ES-I3 (cell line): Measurements from ENCODE around the gene TTK.

Source experiments
- H3K36me3 ChIP-seq: 2 replicates; pipeline ENCODE4 v1.6.1; 2013; ENCODE audit warnings: mild to moderate bottlenecking, low read length, control low read depth, moderate library complexity; ENCODE audit not compliant: insufficient read depth
- H3K4me1 ChIP-seq: 2 replicates; pipeline ENCODE4 v1.6.1; 2013; ENCODE audit warnings: mild to moderate bottlenecking, control low read depth, low read length; ENCODE audit not compliant: insufficient read depth
- H3K9ac ChIP-seq: 2 replicates; pipeline ENCODE4 v1.6.1; 2013; ENCODE audit warnings: low read depth, mild to moderate bottlenecking, low read length, moderate library complexity
- H3K9me3 ChIP-seq: 2 replicates; pipeline ENCODE4 v1.6.1; 2013; ENCODE audit warnings: mild to moderate bottlenecking, low read length, moderate library complexity; ENCODE audit not compliant: control insufficient read depth, insufficient read depth

TTK gene

GRCh38 chr6:80004173-80005072, at the start of gene TTK:
TSS of gene TTK (plus strand) at chr6:80004649. CDS start at chr6:80005844, 1,195 bp downstream.
- Histone ChIP-seq H3K9ac (peak within 1 kb of the TSS; percentile 84), H3K4me1 (peaks cover 4% of the 10 kb centered on the region; the same call in 1 of the 2 replicates), H3K9me3 (no peaks in the 10 kb centered on the region), H3K36me3 (0 out of 2 replicates have a peak, but pooled peaks cover 3% of the 10 kb centered on the region)

- Histone ChIP-seq H3K36me3 (no peaks in the 10 kb centered on the region), H3K9ac (no peak overlapping the region), H3K4me1 (no peaks in the 10 kb centered on the region), H3K9me3 (no peaks in the 10 kb centered on the region)
Observed at GRCh38 chr6:79954849-79955248, 49.6 kb upstream of the TTK start.

GRCh38 chr6:79964607-79965081, 39.8 kb upstream of the TTK start:
- Histone ChIP-seq H3K9me3 (no peaks in the 10 kb centered on the region; the same call in 1 of the 2 replicates), H3K4me1 (no peaks in the 10 kb centered on the region), H3K9ac (no peak overlapping the region), H3K36me3 (no peaks in the 10 kb centered on the region)

- Histone ChIP-seq H3K36me3 (no peaks in the 10 kb centered on the region), H3K4me1 (no peaks in the 10 kb centered on the region), H3K9me3 (no peaks in the 10 kb centered on the region; the same call in 1 of the 2 replicates), H3K9ac (no peak overlapping the region)
Observed at GRCh38 chr6:79967178-79967577, 37.3 kb upstream of the TTK start.

- Histone ChIP-seq H3K9ac (no peak overlapping the region), H3K4me1 (no peaks in the 10 kb centered on the region), H3K36me3 (no peaks in the 10 kb centered on the region)
Observed at GRCh38 chr6:79969784-79970183, 34.7 kb upstream of the TTK start.

GRCh38 chr6:79971193-79971592, 33.3 kb upstream of the TTK start:
- Histone ChIP-seq H3K9ac (no peak overlapping the region), H3K9me3 (no peaks in the 10 kb centered on the region; the same call in 1 of the 2 replicates), H3K36me3 (no peaks in the 10 kb centered on the region), H3K4me1 (no peaks in the 10 kb centered on the region)

More at GRCh38 chr6:79969784-79970183, 34.7 kb upstream of the TTK start:
- no peaks in the 10 kb centered on the region; the same call in 1 of the 2 replicates for H3K9me3 ChIP-seq

- no peak overlapping the region for H3K9ac ChIP-seq
- H3K4me1 ChIP-seq: no peaks in the 10 kb centered on the region
- H3K9me3 ChIP-seq: no peaks in the 10 kb centered on the region
- no peaks in the 10 kb centered on the region for H3K36me3 ChIP-seq
Observed at GRCh38 chr6:79981652-79982051, 22.8 kb upstream of the TTK start.

GRCh38 chr6:79984261-79984660, 20.2 kb upstream of the TTK start:
- Histone ChIP-seq H3K9ac (no peak overlapping the region), H3K36me3 (no peaks in the 10 kb centered on the region), H3K9me3 (no peaks in the 10 kb centered on the region), H3K4me1 (no peaks in the 10 kb centered on the region)

- Histone ChIP-seq H3K4me1 (no peaks in the 10 kb centered on the region), H3K36me3 (no peaks in the 10 kb centered on the region), H3K9ac (no peak overlapping the region), H3K9me3 (no peaks in the 10 kb centered on the region)
Observed at GRCh38 chr6:79985128-79985527, 19.3 kb upstream of the TTK start.

GRCh38 chr6:79989641-79990040, 14.8 kb upstream of the TTK start:
- H3K9me3 ChIP-seq: no peaks in the 10 kb centered on the region
- H3K36me3 ChIP-seq: no peaks in the 10 kb centered on the region
- no peak overlapping the region for H3K9ac ChIP-seq
- H3K4me1 ChIP-seq: peaks cover 13% of the 10 kb centered on the region

- Histone ChIP-seq H3K36me3 (no peaks in the 10 kb centered on the region), H3K9me3 (no peaks in the 10 kb centered on the region; the same call in 1 of the 2 replicates), H3K9ac (no peak overlapping the region), H3K4me1 (peaks cover 13% of the 10 kb centered on the region)
Observed at GRCh38 chr6:79993012-79993910, 11.2 kb upstream of the TTK start.

GRCh38 chr6:79993911-79994309, 10.5 kb upstream of the TTK start:
- no peaks in the 10 kb centered on the region for H3K36me3 ChIP-seq
- peaks cover 13% of the 10 kb centered on the region for H3K4me1 ChIP-seq
- H3K9ac ChIP-seq: no peak overlapping the region
- H3K9me3 ChIP-seq: no peaks in the 10 kb centered on the region; the same call in 1 of the 2 replicates

- no peaks in the 10 kb centered on the region; the same call in 1 of the 2 replicates for H3K9me3 ChIP-seq
- H3K36me3 ChIP-seq: no peaks in the 10 kb centered on the region
- no peak overlapping the region for H3K9ac ChIP-seq
- peaks cover 12% of the 10 kb centered on the region for H3K4me1 ChIP-seq
Observed at GRCh38 chr6:79997728-79998127, 6.7 kb upstream of the TTK start.

GRCh38 chr6:80001337-80001736, 3.1 kb upstream of the TTK start:
- Histone ChIP-seq H3K36me3 (no peaks in the 10 kb centered on the region), H3K9me3 (no peaks in the 10 kb centered on the region; the same call in 1 of the 2 replicates), H3K4me1 (peaks cover 4% of the 10 kb centered on the region; the same call in 1 of the 2 replicates), H3K9ac (no peak overlapping the region)
